ENCODE measurements around the gene PLA2G6. TPM values are rescaled to one million over a fixed set of nuclear protein-coding genes. Genes with fewer than 3 reads are reported as not detected.

PLA2G6 gene
- total RNA-seq, 1 experiment from 2014 or later = 39.8 TPM

DNA sequence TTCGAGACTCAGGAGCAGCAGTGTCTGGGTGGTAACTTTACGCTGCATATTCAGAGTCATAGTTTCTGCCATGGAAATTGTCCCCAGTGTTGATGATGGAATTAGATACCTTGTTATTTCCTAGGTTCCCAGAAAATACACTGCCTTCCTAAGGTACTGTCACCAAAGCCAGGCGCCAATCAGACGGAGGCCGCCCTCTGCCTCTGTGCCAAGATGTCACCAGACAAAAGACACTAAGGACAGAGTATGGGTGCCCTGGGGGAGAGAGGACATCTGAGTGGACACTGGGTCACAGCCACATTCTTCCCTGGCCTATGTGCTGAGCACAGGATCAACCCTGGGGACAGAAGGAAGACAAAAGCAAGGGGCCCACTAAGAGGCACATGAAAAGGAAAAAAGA, 11.2 kb downstream of the PLA2G6 start:
- BruUV-seq (replicated peaks) = no TSS peak
- no peaks in the 10 kb centered on the region for H3K79me2 ChIP-seq (ENCODE audit: low read depth)
- H3K4me2 ChIP-seq = no peak overlapping the region
- no peaks in the 10 kb centered on the region for H4K20me1 ChIP-seq (ENCODE audit: insufficient read depth)
- no peaks in the 10 kb centered on the region for H3K9me3 ChIP-seq (ENCODE audit: insufficient read depth, low read depth)
- H3K4me1 ChIP-seq (replicated peaks; ENCODE audit: insufficient read depth) = peaks cover 26% of the 10 kb centered on the region
- H3F3A ChIP-seq (ENCODE audit: insufficient read depth, low read depth) = peaks cover 15% of the 10 kb centered on the region; the same call in 1 of the 2 replicates
- H3K27me3 ChIP-seq (ENCODE audit: insufficient read depth, low read depth) = no peaks in the 10 kb centered on the region
- POLR2A ChIA-PET (ENCODE audit: unreplicated experiment) = no interaction called here
- no peak for DNase-seq
- H3K4me3 ChIP-seq = no peak overlapping the region
- no peak overlapping the region for H3K27ac ChIP-seq
- no peaks in the 10 kb centered on the region for H3K36me3 ChIP-seq (ENCODE audit: low read depth)
- H3K9me2 ChIP-seq (ENCODE audit: insufficient read depth) = no peaks in the 10 kb centered on the region
- TF ChIP-seq, protein P1, sequence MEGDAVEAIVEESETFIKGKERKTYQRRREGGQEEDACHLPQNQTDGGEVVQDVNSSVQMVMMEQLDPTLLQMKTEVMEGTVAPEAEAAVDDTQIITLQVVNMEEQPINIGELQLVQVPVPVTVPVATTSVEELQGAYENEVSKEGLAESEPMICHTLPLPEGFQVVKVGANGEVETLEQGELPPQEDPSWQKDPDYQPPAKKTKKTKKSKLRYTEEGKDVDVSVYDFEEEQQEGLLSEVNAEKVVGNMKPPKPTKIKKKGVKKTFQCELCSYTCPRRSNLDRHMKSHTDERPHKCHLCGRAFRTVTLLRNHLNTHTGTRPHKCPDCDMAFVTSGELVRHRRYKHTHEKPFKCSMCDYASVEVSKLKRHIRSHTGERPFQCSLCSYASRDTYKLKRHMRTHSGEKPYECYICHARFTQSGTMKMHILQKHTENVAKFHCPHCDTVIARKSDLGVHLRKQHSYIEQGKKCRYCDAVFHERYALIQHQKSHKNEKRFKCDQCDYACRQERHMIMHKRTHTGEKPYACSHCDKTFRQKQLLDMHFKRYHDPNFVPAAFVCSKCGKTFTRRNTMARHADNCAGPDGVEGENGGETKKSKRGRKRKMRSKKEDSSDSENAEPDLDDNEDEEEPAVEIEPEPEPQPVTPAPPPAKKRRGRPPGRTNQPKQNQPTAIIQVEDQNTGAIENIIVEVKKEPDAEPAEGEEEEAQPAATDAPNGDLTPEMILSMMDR (conservative IDR thresholded peaks at IDR 0.05) = no peak
- no peak for TF ChIP-seq EZH2 (IDR thresholded peaks at IDR 0.05; ENCODE audit: low read depth)
- no peak overlapping the region for H2AFZ ChIP-seq
- CTCF ChIA-PET = interaction anchor here (0.7 kb wide), 1 partner anchor 233 kb away, joined by 16 read pairs; no protein-coding TSS in a partner anchor
- intact Hi-C loops (cut with micrococcal nuclease; ENCODE audit: unreplicated experiment) = no loop called here

DNA sequence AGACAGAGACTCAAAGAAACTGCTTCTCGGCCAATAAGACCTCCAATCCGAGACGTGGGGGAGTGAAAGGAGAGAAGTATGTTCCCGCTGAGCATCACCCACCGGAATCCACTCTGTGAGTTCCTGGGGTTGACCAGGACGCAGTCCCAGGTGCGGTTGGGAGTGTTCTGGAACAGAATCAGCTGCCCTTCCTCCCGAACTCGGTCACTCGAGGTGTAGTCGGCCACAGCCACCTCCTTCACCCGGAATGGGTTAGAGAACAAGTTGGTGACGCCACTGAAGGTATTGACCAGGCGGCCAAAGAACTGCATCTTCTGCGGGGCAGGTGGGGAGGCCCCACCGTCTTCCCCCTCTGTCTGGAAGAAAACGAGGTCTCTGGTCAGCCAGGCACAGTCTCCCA, 12.5 kb downstream of the PLA2G6 start:
- Histone ChIP-seq H3K9me2 (ENCODE audit: insufficient read depth) (no peaks in the 10 kb centered on the region), H2AFZ (no peak overlapping the region), H3K79me2 (ENCODE audit: low read depth) (no peaks in the 10 kb centered on the region), H3K4me3 (no peak overlapping the region), H4K20me1 (ENCODE audit: insufficient read depth) (no peaks in the 10 kb centered on the region), H3K9me3 (ENCODE audit: insufficient read depth, low read depth) (no peaks in the 10 kb centered on the region), H3K27me3 (ENCODE audit: insufficient read depth, low read depth) (no peaks in the 10 kb centered on the region), H3K27ac (no peak overlapping the region), H3K4me2 (no peak overlapping the region), H3K4me1 (replicated peaks; ENCODE audit: insufficient read depth) (peaks cover 30% of the 10 kb centered on the region), H3F3A (ENCODE audit: insufficient read depth, low read depth) (peaks cover 15% of the 10 kb centered on the region; the same call in 1 of the 2 replicates), H3K36me3 (ENCODE audit: low read depth) (no peaks in the 10 kb centered on the region)
- CTCF ChIA-PET = no interaction called here
- TF ChIP-seq, protein P1 (conservative IDR thresholded peaks at IDR 0.05) = no peak
- TF ChIP-seq EZH2 (IDR thresholded peaks at IDR 0.05; ENCODE audit: low read depth) = no peak
- BruUV-seq (replicated peaks) = no TSS peak
- intact Hi-C loops (cut with micrococcal nuclease; ENCODE audit: unreplicated experiment) = no loop called here
- POLR2A ChIA-PET (ENCODE audit: unreplicated experiment) = no interaction called here
- no peak for DNase-seq

DNA sequence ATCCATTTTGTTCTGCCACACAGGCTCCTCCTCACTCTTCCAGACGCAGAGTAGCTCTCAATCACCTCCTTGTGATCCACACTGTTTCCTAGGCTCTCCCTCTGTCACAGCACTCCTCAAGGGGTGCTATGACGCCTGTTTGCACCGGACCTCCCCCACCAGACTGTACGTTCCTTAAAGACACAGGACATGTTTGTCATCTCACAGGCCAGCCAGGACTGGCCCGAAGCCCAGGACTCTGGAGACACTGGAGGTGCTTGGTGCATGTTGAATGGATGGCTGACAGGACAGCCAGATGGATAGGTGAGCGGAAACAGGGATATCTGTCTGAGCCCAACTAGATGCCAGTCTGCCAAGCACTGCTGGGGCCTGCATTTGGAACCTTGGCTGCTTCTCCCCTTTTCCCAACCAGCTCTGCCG, 13.6 kb downstream of the PLA2G6 start:
- Histone ChIP-seq H3K4me1 (replicated peaks; ENCODE audit: insufficient read depth) (peaks cover 25% of the 10 kb centered on the region), H3K36me3 (ENCODE audit: low read depth) (no peaks in the 10 kb centered on the region), H3K79me2 (ENCODE audit: low read depth) (no peaks in the 10 kb centered on the region), H3F3A (ENCODE audit: insufficient read depth, low read depth) (peaks cover 15% of the 10 kb centered on the region; the same call in 1 of the 2 replicates), H3K4me3 (no peak overlapping the region), H3K9me3 (ENCODE audit: insufficient read depth, low read depth) (no peaks in the 10 kb centered on the region), H4K20me1 (ENCODE audit: insufficient read depth) (no peaks in the 10 kb centered on the region), H3K4me2 (no peak overlapping the region), H3K9me2 (ENCODE audit: insufficient read depth) (no peaks in the 10 kb centered on the region), H2AFZ (no peak overlapping the region), H3K27me3 (ENCODE audit: insufficient read depth, low read depth) (no peaks in the 10 kb centered on the region), H3K27ac (no peak overlapping the region)
- TF ChIP-seq, protein P1 (conservative IDR thresholded peaks at IDR 0.05) = no peak
- no peak for TF ChIP-seq EZH2 (IDR thresholded peaks at IDR 0.05; ENCODE audit: low read depth)
- POLR2A ChIA-PET (ENCODE audit: unreplicated experiment) = no interaction called here
- intact Hi-C loops (cut with micrococcal nuclease; ENCODE audit: unreplicated experiment) = no loop called here
- CTCF ChIA-PET = no interaction called here
- no TSS peak for BruUV-seq (replicated peaks)
- no peak for DNase-seq
